ENCODE results near the gene ZNF576. TPM values are rescaled to one million over a fixed set of nuclear protein-coding genes. Genes with fewer than 3 reads are reported as not detected.
A peak's percentile ranks its signal among the peaks of the same experiment; 100 is the strongest.
"Not testable (repeated sequence)": the region's sequence is repeated elsewhere in the genome, so short reads cannot be mapped to it uniquely, and the experiment has no call there.

ZNF576 gene
- polyA plus RNA-seq (2013, experiment 1 of 2) = 12.5 TPM
- 12.1 TPM for polyA plus RNA-seq (2013, experiment 2 of 2)

GRCh38 chr19:43595999-43596841 is at the start of gene ZNF576, which contains the start of gene IRGQ:
Gene ZNF576, plus strand, starts transcription at chr19:43596595. Its CDS starts 514 bp downstream, at chr19:43597109.
Gene IRGQ, minus strand, starts transcription at chr19:43596134. Its CDS starts 796 bp downstream, at chr19:43595338.
- Histone ChIP-seq H3K9ac (ENCODE audit: low read depth, low read length, poor library complexity) (peak within 1 kb of the TSS; percentile 96), H3K27me3 (ENCODE audit: control insufficient read depth in 3 of 3, insufficient read depth in 3 of 3, low read depth in 1 of 3, low read length in 3 of 3) (no peaks in the 10 kb centered on the region), H2BK5ac (ENCODE audit: low read length) (peak within 1 kb of the TSS; percentile 59), H2BK120ac (ENCODE audit: low read depth, low read length) (no peak within 1 kb of the TSS), H2BK15ac (ENCODE audit: low read length) (no peak within 1 kb of the TSS), H2BK12ac (ENCODE audit: low read length) (no peak within 1 kb of the TSS), H3K18ac (ENCODE audit: low read length) (peak within 1 kb of the TSS; percentile 91), H3K23ac (ENCODE audit: low read depth, low read length, poor library complexity) (peak within 1 kb of the TSS; percentile 56), H2AK5ac (ENCODE audit: low read depth, low read length) (peak within 1 kb of the TSS; percentile 44), H3K4me2 (ENCODE audit: insufficient read depth, low read length, poor library complexity, severe bottlenecking) (peak within 1 kb of the TSS; percentile 90), H3K36me3 (replicated peaks in 1 of 2; ENCODE audit: control insufficient read depth in 2 of 2, insufficient read depth in 2 of 2, low read length in 2 of 2) (peaks cover 28 to 67% of the 10 kb centered on the region in 2 donors), H4K8ac (ENCODE audit: low read depth, low read length) (peak within 1 kb of the TSS; percentile 19), H3K27ac (replicated peaks; ENCODE audit: low read length) (peak within 1 kb of the TSS; percentile 95), H3K4ac (ENCODE audit: low read length) (no peak within 1 kb of the TSS), H3K9me3 (replicated peaks in 1 of 2; ENCODE audit: control insufficient read depth in 2 of 2, insufficient read depth in 1 of 2, low read depth in 1 of 2, low read length in 2 of 2) (no peaks in the 10 kb centered on the region), H4K91ac (ENCODE audit: low read depth, low read length, poor library complexity) (no peak within 1 kb of the TSS), H3K79me1 (ENCODE audit: low read depth, low read length) (peaks cover 17% of the 10 kb centered on the region), H3K4me1 (ENCODE audit: control insufficient read depth in 2 of 2, insufficient read depth in 1 of 2, low read depth in 1 of 2, low read length in 2 of 2) (peaks cover 7 to 8% of the 10 kb centered on the region in 2 donors), H3K14ac (ENCODE audit: low read length) (peak within 1 kb of the TSS; percentile 91), H2AFZ (ENCODE audit: low read length) (peak within 1 kb of the TSS; percentile 84), H3K4me3 (ENCODE audit: low read length in 2 of 2) (peak within 1 kb of the TSS; percentile 69 to 83)
- WGBS, 2 donors (ENCODE audit: extremely low coverage in 2 of 2, insufficient read length in 2 of 2, insufficient replicate concordance in 1 of 2) = no CpG with 5 or more reads among the region's 60 CpGs
- peak; percentile 100 for DNase-seq (ENCODE audit: low spot score)

- H2AK5ac ChIP-seq (ENCODE audit: low read depth, low read length); H3K79me1 ChIP-seq (ENCODE audit: low read depth, low read length); H2BK12ac ChIP-seq (ENCODE audit: low read length); H4K8ac ChIP-seq (ENCODE audit: low read depth, low read length); DNase-seq (ENCODE audit: low spot score); H3K9ac ChIP-seq (ENCODE audit: low read depth, low read length, poor library complexity); H4K91ac ChIP-seq (ENCODE audit: low read depth, low read length, poor library complexity); H3K23ac ChIP-seq (ENCODE audit: low read depth, low read length, poor library complexity); H2BK120ac ChIP-seq (ENCODE audit: low read depth, low read length); H2AFZ ChIP-seq (ENCODE audit: low read length); H3K27me3 ChIP-seq (ENCODE audit: control insufficient read depth in 3 of 3, insufficient read depth in 3 of 3, low read depth in 1 of 3, low read length in 3 of 3); H3K4ac ChIP-seq (ENCODE audit: low read length); H3K27ac ChIP-seq (replicated peaks; ENCODE audit: low read length); H3K4me2 ChIP-seq (ENCODE audit: insufficient read depth, low read length, poor library complexity, severe bottlenecking); H2BK15ac ChIP-seq (ENCODE audit: low read length); H3K18ac ChIP-seq (ENCODE audit: low read length); H3K9me3 ChIP-seq (replicated peaks in 1 of 2; ENCODE audit: control insufficient read depth in 2 of 2, insufficient read depth in 1 of 2, low read depth in 1 of 2, low read length in 2 of 2); H3K4me3 ChIP-seq (ENCODE audit: low read length in 2 of 2); H3K4me1 ChIP-seq (ENCODE audit: control insufficient read depth in 2 of 2, insufficient read depth in 1 of 2, low read depth in 1 of 2, low read length in 2 of 2); H3K14ac ChIP-seq (ENCODE audit: low read length); H2BK5ac ChIP-seq (ENCODE audit: low read length): not testable (repeated sequence)
- peaks cover 44 to 88% of the 10 kb centered on the region in 2 donors for H3K36me3 ChIP-seq (replicated peaks in 1 of 2; ENCODE audit: control insufficient read depth in 2 of 2, insufficient read depth in 2 of 2, low read length in 2 of 2)
- no CpG with 5 or more reads among the region's 24 CpGs for WGBS, 2 donors (ENCODE audit: extremely low coverage in 2 of 2, insufficient read length in 2 of 2, insufficient replicate concordance in 1 of 2)
These were observed 48.5 kb upstream of the ZNF576 start for GRCh38 chr19:43547926-43548325.

DNA sequence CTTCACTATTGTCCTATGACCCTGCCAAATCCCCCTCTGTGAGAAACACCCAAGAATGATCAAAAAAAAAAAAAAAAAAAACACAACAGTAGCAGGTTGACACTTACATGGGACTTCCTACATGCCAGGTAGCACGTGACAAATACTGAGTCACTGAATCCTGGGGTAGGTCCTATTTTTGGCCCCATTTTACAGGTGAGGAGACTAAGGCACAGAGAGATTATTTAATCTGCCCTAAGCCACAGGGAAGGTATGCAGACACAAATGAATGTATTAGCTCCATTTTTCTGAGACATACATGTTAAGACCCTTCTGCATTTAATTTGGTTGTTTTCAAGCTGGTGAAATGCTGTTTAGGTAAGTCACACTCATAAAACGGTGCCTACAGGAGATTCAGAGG is 47.7 kb upstream of the ZNF576 start:
- no peak overlapping the region for H4K8ac ChIP-seq (ENCODE audit: low read depth, low read length)
- no peak overlapping the region for H3K9ac ChIP-seq (ENCODE audit: low read depth, low read length, poor library complexity)
- DNase-seq (ENCODE audit: low spot score) = no peak
- H3K18ac ChIP-seq (ENCODE audit: low read length) = no peak overlapping the region
- peaks cover 42 to 88% of the 10 kb centered on the region in 2 donors for H3K36me3 ChIP-seq (replicated peaks in 1 of 2; ENCODE audit: control insufficient read depth in 2 of 2, insufficient read depth in 2 of 2, low read length in 2 of 2)
- H3K23ac ChIP-seq (ENCODE audit: low read depth, low read length, poor library complexity) = no peak overlapping the region
- no peak overlapping the region for H2BK5ac ChIP-seq (ENCODE audit: low read length)
- H2BK120ac ChIP-seq (ENCODE audit: low read depth, low read length) = no peak overlapping the region
- H2BK15ac ChIP-seq (ENCODE audit: low read length) = no peak overlapping the region
- no peak overlapping the region for H3K4me3 ChIP-seq (ENCODE audit: low read length in 2 of 2)
- no peak overlapping the region for H4K91ac ChIP-seq (ENCODE audit: low read depth, low read length, poor library complexity)
- H3K14ac ChIP-seq (ENCODE audit: low read length) = no peak overlapping the region
- no peak overlapping the region for H2AFZ ChIP-seq (ENCODE audit: low read length)
- no peak overlapping the region for H3K27ac ChIP-seq (replicated peaks; ENCODE audit: low read length)
- H2AK5ac ChIP-seq (ENCODE audit: low read depth, low read length) = no peak overlapping the region
- no CpG with 5 or more reads among the region's 2 CpGs for WGBS, 2 donors (ENCODE audit: extremely low coverage in 2 of 2, insufficient read length in 2 of 2, insufficient replicate concordance in 1 of 2)
- H3K79me1 ChIP-seq (ENCODE audit: low read depth, low read length) = no peaks in the 10 kb centered on the region
- no peaks in the 10 kb centered on the region for H3K27me3 ChIP-seq (ENCODE audit: control insufficient read depth in 3 of 3, insufficient read depth in 3 of 3, low read depth in 1 of 3, low read length in 3 of 3)
- no peak overlapping the region for H3K4me2 ChIP-seq (ENCODE audit: insufficient read depth, low read length, poor library complexity, severe bottlenecking)
- H3K4me1 ChIP-seq (ENCODE audit: control insufficient read depth in 2 of 2, insufficient read depth in 1 of 2, low read depth in 1 of 2, low read length in 2 of 2) = no peaks in the 10 kb centered on the region
- H2BK12ac ChIP-seq (ENCODE audit: low read length) = no peak overlapping the region
- H3K9me3 ChIP-seq (replicated peaks in 1 of 2; ENCODE audit: control insufficient read depth in 2 of 2, insufficient read depth in 1 of 2, low read depth in 1 of 2, low read length in 2 of 2) = no peaks in the 10 kb centered on the region
- no peak overlapping the region for H3K4ac ChIP-seq (ENCODE audit: low read length)

DNA sequence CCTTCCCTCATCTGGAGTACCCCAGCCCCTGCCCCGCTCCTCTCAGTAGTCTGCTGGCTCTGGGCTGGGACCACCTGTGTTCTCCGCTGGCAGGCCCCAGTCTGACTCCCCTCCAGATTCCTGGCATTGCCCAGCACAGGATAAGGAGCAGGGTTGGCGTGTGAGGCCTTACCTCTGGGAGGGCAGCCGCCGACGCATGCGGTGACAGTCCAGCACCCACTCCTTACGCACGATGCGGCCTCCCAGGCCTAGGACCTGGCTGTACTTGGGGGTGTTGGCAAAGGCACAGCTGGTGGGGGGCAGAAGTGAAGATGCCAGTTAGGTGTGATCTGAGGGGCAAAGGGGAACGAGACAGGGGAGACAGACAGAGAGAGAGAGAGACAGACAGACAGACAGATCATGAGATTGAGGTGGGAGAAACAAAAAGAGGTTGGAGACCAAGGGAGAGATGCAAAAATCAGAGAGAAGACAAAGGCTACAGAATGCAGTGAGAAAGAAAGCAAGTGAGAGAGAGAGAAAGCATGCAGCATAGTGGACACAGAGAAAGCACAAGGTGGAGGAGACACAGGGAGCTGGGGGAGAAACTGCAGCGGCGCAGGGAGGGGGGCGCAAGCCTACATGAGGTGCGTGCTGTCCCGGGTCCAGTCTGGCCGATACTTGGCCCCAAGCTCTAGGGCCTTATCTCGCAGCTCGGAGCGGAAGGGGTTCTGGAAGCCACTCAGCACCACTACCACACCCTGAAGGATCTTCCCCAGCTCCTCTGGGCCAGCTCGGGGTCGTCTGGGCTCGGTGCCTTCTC is 44.8 kb upstream of the ZNF576 start:
- H3K4me1 ChIP-seq (ENCODE audit: control insufficient read depth in 2 of 2, insufficient read depth in 1 of 2, low read depth in 1 of 2, low read length in 2 of 2) = no peaks in the 10 kb centered on the region
- peak overlapping the region; percentile 3 for H3K9ac ChIP-seq (ENCODE audit: low read depth, low read length, poor library complexity)
- H2BK15ac ChIP-seq (ENCODE audit: low read length) = no peak overlapping the region
- no peak overlapping the region for H3K23ac ChIP-seq (ENCODE audit: low read depth, low read length, poor library complexity)
- H2AFZ ChIP-seq (ENCODE audit: low read length) = no peak overlapping the region
- no peak overlapping the region for H4K8ac ChIP-seq (ENCODE audit: low read depth, low read length)
- no peaks in the 10 kb centered on the region for H3K27me3 ChIP-seq (ENCODE audit: control insufficient read depth in 3 of 3, insufficient read depth in 3 of 3, low read depth in 1 of 3, low read length in 3 of 3)
- peaks cover 39 to 87% of the 10 kb centered on the region in 2 donors for H3K36me3 ChIP-seq (replicated peaks in 1 of 2; ENCODE audit: control insufficient read depth in 2 of 2, insufficient read depth in 2 of 2, low read length in 2 of 2)
- no peak overlapping the region for H3K4me2 ChIP-seq (ENCODE audit: insufficient read depth, low read length, poor library complexity, severe bottlenecking)
- peak overlapping the region; percentile 17 for H2BK5ac ChIP-seq (ENCODE audit: low read length)
- H3K27ac ChIP-seq (replicated peaks; ENCODE audit: low read length) = no peak overlapping the region
- H3K18ac ChIP-seq (ENCODE audit: low read length) = no peak overlapping the region
- no peak overlapping the region for H2BK12ac ChIP-seq (ENCODE audit: low read length)
- no peak for DNase-seq (ENCODE audit: low spot score)
- no peak overlapping the region for H3K4ac ChIP-seq (ENCODE audit: low read length)
- no peak overlapping the region for H3K4me3 ChIP-seq (ENCODE audit: low read length in 2 of 2)
- H2BK120ac ChIP-seq (ENCODE audit: low read depth, low read length) = no peak overlapping the region
- no peaks in the 10 kb centered on the region for H3K79me1 ChIP-seq (ENCODE audit: low read depth, low read length)
- no peak overlapping the region for H4K91ac ChIP-seq (ENCODE audit: low read depth, low read length, poor library complexity)
- WGBS, 2 donors (ENCODE audit: extremely low coverage in 2 of 2, insufficient read length in 2 of 2, insufficient replicate concordance in 1 of 2) = no CpG with 5 or more reads among the region's 23 CpGs
- no peaks in the 10 kb centered on the region for H3K9me3 ChIP-seq (replicated peaks in 1 of 2; ENCODE audit: control insufficient read depth in 2 of 2, insufficient read depth in 1 of 2, low read depth in 1 of 2, low read length in 2 of 2)
- H2AK5ac ChIP-seq (ENCODE audit: low read depth, low read length) = no peak overlapping the region
- H3K14ac ChIP-seq (ENCODE audit: low read length) = peak overlapping the region; percentile 44
